H9 (cell line): Measurements from ENCODE around the gene ICE1. TPM values are rescaled to one million over a fixed set of nuclear protein-coding genes. Genes with fewer than 3 reads are reported as not detected.
A peak's percentile ranks its signal among the peaks of the same experiment; 100 is the strongest.

Source experiments
- DNase-seq: peaks from one replicate; pipeline ENCODE4 v3.0.0-alpha.2; 2017
- H2AFZ ChIP-seq: one replicate; pipeline ENCODE4 v1.6.1; 2013; ENCODE audit warnings: mild to moderate bottlenecking, low read length, control low read depth, moderate library complexity
- H2AK5ac ChIP-seq: 2 replicates; pipeline ENCODE4 v1.6.1; 2013; ENCODE audit warnings: low read length, control low read depth, mixed read lengths; ENCODE audit not compliant: insufficient read length
- H2BK120ac ChIP-seq: one replicate; pipeline ENCODE4 v1.6.1; 2013; ENCODE audit warnings: low read depth, mild to moderate bottlenecking, low read length, control low read depth, inconsistent platforms; ENCODE audit not compliant: poor library complexity, severe bottlenecking
- H2BK12ac ChIP-seq: 2 replicates; pipeline ENCODE4 v1.6.1; 2013; ENCODE audit warnings: low read length, control low read depth, mixed read lengths, low read depth; ENCODE audit not compliant: insufficient read length
- H2BK15ac ChIP-seq: 2 replicates; pipeline ENCODE4 v1.6.1; 2013; ENCODE audit warnings: low read depth, low read length, control low read depth
- H2BK20ac ChIP-seq: one replicate; pipeline ENCODE4 v1.6.1; 2013; ENCODE audit warnings: low read depth, mild to moderate bottlenecking, low read length, control low read depth, inconsistent platforms; ENCODE audit not compliant: poor library complexity, severe bottlenecking
- H2BK5ac ChIP-seq: 2 replicates; pipeline ENCODE4 v1.6.1; 2013; ENCODE audit warnings: low read length, control low read depth, mixed read lengths; ENCODE audit not compliant: insufficient read length
- H3K14ac ChIP-seq: 2 replicates; pipeline ENCODE4 v1.6.1; 2013; ENCODE audit warnings: low read length, control low read depth; ENCODE audit not compliant: insufficient read depth
- H3K18ac ChIP-seq: 2 replicates; pipeline ENCODE4 v1.6.1; 2013; ENCODE audit warnings: low read depth, mild to moderate bottlenecking, mixed read lengths, low read length, control low read depth; ENCODE audit not compliant: insufficient read length
- H3K23ac ChIP-seq: 2 replicates; pipeline ENCODE4 v1.6.1; 2013; ENCODE audit warnings: low read length, control low read depth, mixed read lengths, low read depth; ENCODE audit not compliant: insufficient read length
- H3K23me2 ChIP-seq: 2 replicates; pipeline ENCODE4 v1.6.1; 2013; ENCODE audit warnings: low read depth, mild to moderate bottlenecking, mixed read lengths, low read length, control low read depth; ENCODE audit not compliant: insufficient read length, poor library complexity, severe bottlenecking
- H3K27ac ChIP-seq: 2 replicates; pipeline ENCODE4 v1.5.1; 2013; ENCODE audit warnings: low read length, control low read depth, mixed read lengths, low read depth; ENCODE audit not compliant: insufficient read length
- H3K27me3 ChIP-seq: 2 replicates; pipeline ENCODE4 v1.6.1; 2013; ENCODE audit warnings: low read length, control low read depth, inconsistent platforms; ENCODE audit not compliant: insufficient read depth
- H3K4ac ChIP-seq: 2 replicates; pipeline ENCODE4 v1.6.1; 2013; ENCODE audit warnings: low read depth, mild to moderate bottlenecking, control low read depth, inconsistent platforms, low read length, moderate library complexity
- H3K4me1 ChIP-seq: 2 replicates; pipeline ENCODE4 v1.6.1; 2013; ENCODE audit warnings: low read length, control low read depth, inconsistent platforms; ENCODE audit not compliant: insufficient read depth
- H3K4me2 ChIP-seq: 2 replicates; pipeline ENCODE4 v1.6.1; 2013; ENCODE audit warnings: low read length, control low read depth, mixed read lengths; ENCODE audit not compliant: insufficient read length, insufficient read depth
- H3K56ac ChIP-seq: 2 replicates; pipeline ENCODE4 v1.6.1; 2013; ENCODE audit warnings: low read depth, mild to moderate bottlenecking, mixed read lengths, low read length, control low read depth; ENCODE audit not compliant: insufficient read length
- H3K79me1 ChIP-seq: 2 replicates; pipeline ENCODE4 v1.6.1; 2013; ENCODE audit warnings: low read depth, mild to moderate bottlenecking, moderate library complexity, low read length, control low read depth, inconsistent platforms; ENCODE audit not compliant: insufficient read depth, poor library complexity, severe bottlenecking
- H3K79me2 ChIP-seq: 2 replicates; pipeline ENCODE4 v1.6.1; 2013; ENCODE audit warnings: low read length, control low read depth, inconsistent platforms; ENCODE audit not compliant: insufficient read depth
- H3K9ac ChIP-seq: 2 replicates; pipeline ENCODE4 v1.6.1; 2013; ENCODE audit warnings: low read length, control low read depth, mixed read lengths; ENCODE audit not compliant: insufficient read length; ENCODE audit errors: extremely low read depth
- H3K9me3 ChIP-seq: one replicate; pipeline ENCODE4 v1.6.1; 2013; ENCODE audit warnings: low read depth, low read length, inconsistent platforms; ENCODE audit not compliant: control insufficient read depth
- H3T11ph ChIP-seq: one replicate; pipeline ENCODE4 v1.6.1; 2013; ENCODE audit warnings: mild to moderate bottlenecking, low read length, control low read depth, inconsistent platforms
- H4K20me1 ChIP-seq: one replicate; pipeline ENCODE4 v1.6.1; 2013; ENCODE audit not compliant: control insufficient read depth, insufficient read length, insufficient read depth
- H4K5ac ChIP-seq: 2 replicates; pipeline ENCODE4 v1.6.1; 2013; ENCODE audit warnings: low read depth, mild to moderate bottlenecking, mixed read lengths, low read length, control low read depth; ENCODE audit not compliant: insufficient read length
- H4K8ac ChIP-seq: replicated peaks from 2 replicates; pipeline ENCODE4 v1.6.1; 2013; ENCODE audit warnings: low read length, control low read depth, mixed read lengths, low read depth; ENCODE audit not compliant: insufficient read length
- H4K91ac ChIP-seq: 2 replicates; pipeline ENCODE4 v1.6.1; 2013; ENCODE audit warnings: low read depth, mild to moderate bottlenecking, moderate library complexity, mixed read lengths, low read length, control low read depth; ENCODE audit not compliant: insufficient read length
- H3K27ac Mint-ChIP-seq, 3 experiments: 2 replicates in 2 of 3; 3 replicates in 1 of 3; pipeline ENCODE4 v1.8.0; 2020 to 2021; ENCODE audit warnings: mixed read lengths in 3 of 3, mild to moderate bottlenecking in 1 of 3, moderate library complexity in 1 of 3
- H3K27me3 Mint-ChIP-seq: 2 replicates; pipeline ENCODE4 v1.8.0; 2021; ENCODE audit warnings: low read depth, mild to moderate bottlenecking, moderate library complexity, mixed read lengths
- H3K36me3 Mint-ChIP-seq, 3 experiments: 2 replicates in 2 of 3; 3 replicates in 1 of 3; pipeline ENCODE4 v1.8.0; 2020 to 2021; ENCODE audit warnings: low read depth in 3 of 3, mixed read lengths in 3 of 3; ENCODE audit not compliant: insufficient read depth in 1 of 3
- H3K4me1 Mint-ChIP-seq, 2 experiments: 2 replicates each; pipeline ENCODE4 v1.8.0; 2020; ENCODE audit warnings: mixed read lengths in 2 of 2
- H3K4me3 Mint-ChIP-seq, 2 experiments: 2 replicates in 1 of 2; 3 replicates in 1 of 2; pipeline ENCODE4 v1.8.0; 2020 to 2021; ENCODE audit warnings: mild to moderate bottlenecking in 2 of 2, mixed read lengths in 2 of 2, moderate library complexity in 1 of 2
- H3K9me3 Mint-ChIP-seq, 2 experiments: 2 replicates in 1 of 2; 3 replicates in 1 of 2; pipeline ENCODE4 v1.8.0; 2020; ENCODE audit warnings: mild to moderate bottlenecking in 2 of 2, mixed read lengths in 2 of 2, moderate library complexity in 1 of 2
- WGBS: extraction: QIAGEN DNeasy Blood & Tissue Kit; methylation state at CpG from one replicate; pipeline ENCODE4 v1.1.7; 2013; ENCODE audit warnings: missing lambda C conversion rate, low lambda C conversion rate, mixed read lengths; ENCODE audit not compliant: insufficient read length; ENCODE audit errors: extremely low coverage; 5-methylcytosine and 5-hydroxymethylcytosine counted together
- total RNA-seq: library from RNA; stranded (reverse); gene quantifications from 2 replicates; pipeline ENCODE4 v1.2.1, GENCODE V29; 2021
- TF ChIP-seq, protein P1 (sequence below): fragments of 200-600 bp; sonication (generic); conservative IDR thresholded peaks from 3 replicates; pipeline ENCODE4 v1.8.0; 2021; ENCODE audit warnings: antibody characterized with exemption, mild to moderate bottlenecking

Gene ICE1
- total RNA-seq, 1 experiment from 2014 or later: 45.1 TPM

- no peaks in the 10 kb centered on the region for H3K9me3 Mint-ChIP-seq
These were observed 490 bp downstream of the ICE1 start for GRCh38 chr5:5422819-5423515.

More at GRCh38 chr5:5422819-5423515, 490 bp downstream of the ICE1 start:
- H3K36me3 Mint-ChIP-seq: peaks cover 0 to 2% (median 0%) of the 10 kb centered on the region in 3 experiments; a peak in 1 of 7 replicates
- peaks cover 6% of the 10 kb centered on the region; the same call in 1 of the 2 replicates for H3K4me1 ChIP-seq
- no peak overlapping the region for H2BK15ac ChIP-seq
- peak overlapping the region; percentile 69 for H3K9ac ChIP-seq
- no peaks in the 10 kb centered on the region for H4K20me1 ChIP-seq
- H3K18ac ChIP-seq: no peak overlapping the region
- no peak overlapping the region for H2BK5ac ChIP-seq
- H4K5ac ChIP-seq: no peak overlapping the region
- H3K4me2 ChIP-seq: peak overlapping the region; percentile 95
- H2AK5ac ChIP-seq: no peak overlapping the region
- H3K27ac ChIP-seq: no peak overlapping the region
- H3K23me2 ChIP-seq: peaks cover 14% of the 10 kb centered on the region
- H2BK12ac ChIP-seq: no peak overlapping the region
- no peaks in the 10 kb centered on the region for H3K9me3 ChIP-seq
- TF ChIP-seq, protein P1, sequence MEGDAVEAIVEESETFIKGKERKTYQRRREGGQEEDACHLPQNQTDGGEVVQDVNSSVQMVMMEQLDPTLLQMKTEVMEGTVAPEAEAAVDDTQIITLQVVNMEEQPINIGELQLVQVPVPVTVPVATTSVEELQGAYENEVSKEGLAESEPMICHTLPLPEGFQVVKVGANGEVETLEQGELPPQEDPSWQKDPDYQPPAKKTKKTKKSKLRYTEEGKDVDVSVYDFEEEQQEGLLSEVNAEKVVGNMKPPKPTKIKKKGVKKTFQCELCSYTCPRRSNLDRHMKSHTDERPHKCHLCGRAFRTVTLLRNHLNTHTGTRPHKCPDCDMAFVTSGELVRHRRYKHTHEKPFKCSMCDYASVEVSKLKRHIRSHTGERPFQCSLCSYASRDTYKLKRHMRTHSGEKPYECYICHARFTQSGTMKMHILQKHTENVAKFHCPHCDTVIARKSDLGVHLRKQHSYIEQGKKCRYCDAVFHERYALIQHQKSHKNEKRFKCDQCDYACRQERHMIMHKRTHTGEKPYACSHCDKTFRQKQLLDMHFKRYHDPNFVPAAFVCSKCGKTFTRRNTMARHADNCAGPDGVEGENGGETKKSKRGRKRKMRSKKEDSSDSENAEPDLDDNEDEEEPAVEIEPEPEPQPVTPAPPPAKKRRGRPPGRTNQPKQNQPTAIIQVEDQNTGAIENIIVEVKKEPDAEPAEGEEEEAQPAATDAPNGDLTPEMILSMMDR: no peak
- no peak overlapping the region for H2BK20ac ChIP-seq
- H3K56ac ChIP-seq: no peak overlapping the region
- no peaks in the 10 kb centered on the region; the same call in 1 of the 2 replicates for H3K27me3 Mint-ChIP-seq
- no peak overlapping the region for H4K8ac ChIP-seq
- H3K4ac ChIP-seq: no peak overlapping the region
- peaks cover 42% of the 10 kb centered on the region for H3K79me2 ChIP-seq
- H2BK120ac ChIP-seq: no peak overlapping the region
- no CpG with 5 or more reads among the region's 58 CpGs for WGBS
- H3K23ac ChIP-seq: no peak overlapping the region
- H3K14ac ChIP-seq: peak overlapping the region; percentile 66; the same call in 1 of the 2 replicates
- H3K4me3 Mint-ChIP-seq: peak overlapping the region in 1 of 2 experiments; percentile 88; a peak in 3 of 5 replicates
- DNase-seq: no peak
- no peak overlapping the region for H2AFZ ChIP-seq
- H4K91ac ChIP-seq: no peak overlapping the region
- H3K79me1 ChIP-seq: peaks cover 4% of the 10 kb centered on the region
- no peak overlapping the region for H3T11ph ChIP-seq
- H3K27ac Mint-ChIP-seq: peak overlapping the region; percentile 37 to 98 (median 75); a peak in 4 of 7 replicates
- H3K27me3 ChIP-seq: no peaks in the 10 kb centered on the region
- H3K4me1 Mint-ChIP-seq: peaks cover 21 to 28% of the 10 kb centered on the region in 2 experiments
